Vagina (tissue), 2 donors: Measurements from ENCODE around the gene AK1. TPM values are rescaled to one million over a fixed set of nuclear protein-coding genes. Genes with fewer than 3 reads are reported as not detected.
"Not testable (repeated sequence)": the region's sequence is repeated elsewhere in the genome, so short reads cannot be mapped to it uniquely, and the experiment has no call there.

ENCODE experiments used
- DNase-seq, 2 donors: peaks; one replicate each; pipeline ENCODE4 v3.0.0-alpha.2; 2017; ENCODE audit errors: extremely low spot score in 2 of 2
- H3K27ac ChIP-seq: fragments of 200-600 bp; sonication (generic); one replicate; pipeline ENCODE4 v1.5.1; 2019
- H3K27me3 ChIP-seq: fragments of 200-600 bp; sonication (generic); one replicate; pipeline ENCODE4 v1.5.1; 2019
- H3K36me3 ChIP-seq, 2 donors: fragments of 200-600 bp; sonication (generic); one replicate each; pipeline ENCODE4 v1.5.1; 2017 to 2019
- H3K4me1 ChIP-seq: fragments of 200-600 bp; sonication (generic); one replicate; pipeline ENCODE4 v1.5.1; 2019
- H3K4me3 ChIP-seq, 2 donors: fragments of 200-600 bp; sonication (generic); 1 replicate in 1 of 2; 2 replicates in 1 of 2; pipeline ENCODE4 v1.5.1; 2016 to 2019
- H3K9me3 ChIP-seq: fragments of 200-600 bp; sonication (generic); one replicate; pipeline ENCODE4 v1.5.1; 2019
- CTCF ChIP-seq, 3 experiments: fragments of 450-650 bp in 2 of 3; fragments of 200-600 bp in 1 of 3; sonication (generic) in 1 of 3; IDR thresholded peaks; one replicate each; pipeline ENCODE4 v1.5.1; 2017 to 2019; ENCODE audit warnings: antibody characterized with exemption in 3 of 3, mild to moderate bottlenecking in 2 of 3, moderate library complexity in 2 of 3
- POLR2A ChIP-seq, 2 donors: fragments of 450-650 bp; IDR thresholded peaks; one replicate each; pipeline ENCODE4 v1.6.1; 2017; ENCODE audit warnings: antibody characterized with exemption in 2 of 2, mild to moderate bottlenecking in 2 of 2, moderate library complexity in 2 of 2
- POLR2AphosphoS5 ChIP-seq, 2 donors: sonication (generic); formaldehyde crosslinking; IDR thresholded peaks; one replicate each; pipeline ENCODE4 v1.9.0; 2017; ENCODE audit warnings: antibody characterized with exemption in 2 of 2, mild to moderate bottlenecking in 2 of 2, low read depth in 1 of 2; ENCODE audit not compliant: insufficient read depth in 1 of 2
- intact Hi-C: fragments of 100-400 bp; cut with DNase I; formaldehyde crosslinking; loops from one replicate; pipeline ENCODE4 v1.15.1; 2023
- total RNA-seq: library from RNA; depleted of rRNA; stranded (reverse); fragments of >200 nt; gene quantifications from one replicate; pipeline ENCODE4 v1.2.3, GENCODE V29; 2016

The AK1 gene
- total RNA-seq, 1 donor from 2014 or later: 33.4 TPM

GRCh38 chr9:127847178-127847510 lies 30.3 kb downstream of the AK1 start:
- H3K4me1 ChIP-seq: peaks cover 31% of the 10 kb centered on the region
- H3K27ac ChIP-seq: peak overlapping the region; percentile 74
- no peaks in the 10 kb centered on the region for H3K9me3 ChIP-seq
- intact Hi-C loops: no loop called here
- peak overlapping the region; percentile 13 for H3K4me3 ChIP-seq
- TF ChIP-seq CTCF (IDR thresholded peaks at IDR 0.05) (no peak), POLR2AphosphoS5 (IDR thresholded peaks at IDR 0.05; ENCODE audit: insufficient read depth in 1 of 2, low read depth in 1 of 2) (no peak), POLR2A (IDR thresholded peaks at IDR 0.05) (no peak)
- no peak for DNase-seq
- H3K36me3 ChIP-seq: no peaks in the 10 kb centered on the region
- H3K27me3 ChIP-seq: no peaks in the 10 kb centered on the region

GRCh38 chr9:127846443-127847177 lies 30.9 kb downstream of the AK1 start:
- Histone ChIP-seq H3K36me3 (no peaks in the 10 kb centered on the region), H3K4me1 (peaks cover 26% of the 10 kb centered on the region), H3K27ac (peak overlapping the region; percentile 74), H3K27me3 (no peaks in the 10 kb centered on the region), H3K4me3 (peak overlapping the region; percentile 13), H3K9me3 (no peaks in the 10 kb centered on the region)
- TF ChIP-seq CTCF (IDR thresholded peaks at IDR 0.05): no peak
- TF ChIP-seq POLR2A (IDR thresholded peaks at IDR 0.05): no peak
- peak in 1 of 2 donors; percentile 38 for TF ChIP-seq POLR2AphosphoS5 (IDR thresholded peaks at IDR 0.05; ENCODE audit: insufficient read depth in 1 of 2, low read depth in 1 of 2)
- no peak for DNase-seq
- intact Hi-C loops: no loop called here

- intact Hi-C loops, DNase-seq, H3K27me3 ChIP-seq, H3K36me3 ChIP-seq, H3K4me3 ChIP-seq, H3K9me3 ChIP-seq: not testable (repeated sequence)
- H3K27ac ChIP-seq: peak overlapping the region; percentile 74
- H3K4me1 ChIP-seq: peaks cover 19% of the 10 kb centered on the region
Observed at GRCh38 chr9:127845619-127846018, 31.9 kb downstream of the AK1 start.

GRCh38 chr9:127844821-127845359 lies 32.6 kb downstream of the AK1 start:
- Histone ChIP-seq H3K27me3 (no peaks in the 10 kb centered on the region), H3K4me3 (no peak overlapping the region), H3K9me3 (no peaks in the 10 kb centered on the region), H3K36me3 (no peaks in the 10 kb centered on the region), H3K27ac (peak overlapping the region; percentile 74), H3K4me1 (peaks cover 19% of the 10 kb centered on the region)
- TF ChIP-seq POLR2AphosphoS5 (IDR thresholded peaks at IDR 0.05; ENCODE audit: insufficient read depth in 1 of 2, low read depth in 1 of 2) (peak; percentile 22 to 30), POLR2A (IDR thresholded peaks at IDR 0.05) (no peak)
- intact Hi-C loops: no loop called here
- DNase-seq: no peak

GRCh38 chr9:127841087-127841835 lies 36.2 kb downstream of the AK1 start:
- DNase-seq: no peak
- TF ChIP-seq POLR2A (IDR thresholded peaks at IDR 0.05) (no peak), POLR2AphosphoS5 (IDR thresholded peaks at IDR 0.05; ENCODE audit: insufficient read depth in 1 of 2, low read depth in 1 of 2) (no peak), CTCF (IDR thresholded peaks at IDR 0.05) (no peak)
- H3K36me3 ChIP-seq: no peaks in the 10 kb centered on the region
- intact Hi-C loops: no loop called here
- H3K27ac ChIP-seq: no peak overlapping the region
- no peaks in the 10 kb centered on the region for H3K27me3 ChIP-seq
- no peaks in the 10 kb centered on the region for H3K9me3 ChIP-seq
- peaks cover 42% of the 10 kb centered on the region for H3K4me1 ChIP-seq
- no peak overlapping the region for H3K4me3 ChIP-seq
